H9 (cell line): ENCODE results near the gene APPBP2. TPM values are rescaled to one million over a fixed set of nuclear protein-coding genes. Genes with fewer than 3 reads are reported as not detected.

Experiments used
- DNase-seq: peaks from one replicate; pipeline ENCODE4 v3.0.0-alpha.2; 2017
- H2AFZ ChIP-seq: one replicate; pipeline ENCODE4 v1.6.1; 2013; ENCODE audit warnings: mild to moderate bottlenecking, low read length, control low read depth, moderate library complexity
- H2AK5ac ChIP-seq: 2 replicates; pipeline ENCODE4 v1.6.1; 2013; ENCODE audit warnings: low read length, control low read depth, mixed read lengths; ENCODE audit not compliant: insufficient read length
- H2BK120ac ChIP-seq: one replicate; pipeline ENCODE4 v1.6.1; 2013; ENCODE audit warnings: low read depth, mild to moderate bottlenecking, low read length, control low read depth, inconsistent platforms; ENCODE audit not compliant: poor library complexity, severe bottlenecking
- H2BK12ac ChIP-seq: 2 replicates; pipeline ENCODE4 v1.6.1; 2013; ENCODE audit warnings: low read length, control low read depth, mixed read lengths, low read depth; ENCODE audit not compliant: insufficient read length
- H2BK15ac ChIP-seq: 2 replicates; pipeline ENCODE4 v1.6.1; 2013; ENCODE audit warnings: low read depth, low read length, control low read depth
- H2BK20ac ChIP-seq: one replicate; pipeline ENCODE4 v1.6.1; 2013; ENCODE audit warnings: low read depth, mild to moderate bottlenecking, low read length, control low read depth, inconsistent platforms; ENCODE audit not compliant: poor library complexity, severe bottlenecking
- H2BK5ac ChIP-seq: 2 replicates; pipeline ENCODE4 v1.6.1; 2013; ENCODE audit warnings: low read length, control low read depth, mixed read lengths; ENCODE audit not compliant: insufficient read length
- H3K14ac ChIP-seq: 2 replicates; pipeline ENCODE4 v1.6.1; 2013; ENCODE audit warnings: low read length, control low read depth; ENCODE audit not compliant: insufficient read depth
- H3K18ac ChIP-seq: 2 replicates; pipeline ENCODE4 v1.6.1; 2013; ENCODE audit warnings: low read depth, mild to moderate bottlenecking, mixed read lengths, low read length, control low read depth; ENCODE audit not compliant: insufficient read length
- H3K23ac ChIP-seq: 2 replicates; pipeline ENCODE4 v1.6.1; 2013; ENCODE audit warnings: low read length, control low read depth, mixed read lengths, low read depth; ENCODE audit not compliant: insufficient read length
- H3K23me2 ChIP-seq: 2 replicates; pipeline ENCODE4 v1.6.1; 2013; ENCODE audit warnings: low read depth, mild to moderate bottlenecking, mixed read lengths, low read length, control low read depth; ENCODE audit not compliant: insufficient read length, poor library complexity, severe bottlenecking
- H3K27ac ChIP-seq: 2 replicates; pipeline ENCODE4 v1.5.1; 2013; ENCODE audit warnings: low read length, control low read depth, mixed read lengths, low read depth; ENCODE audit not compliant: insufficient read length
- H3K27me3 ChIP-seq: 2 replicates; pipeline ENCODE4 v1.6.1; 2013; ENCODE audit warnings: low read length, control low read depth, inconsistent platforms; ENCODE audit not compliant: insufficient read depth
- H3K4ac ChIP-seq: 2 replicates; pipeline ENCODE4 v1.6.1; 2013; ENCODE audit warnings: low read depth, mild to moderate bottlenecking, control low read depth, inconsistent platforms, low read length, moderate library complexity
- H3K4me1 ChIP-seq: 2 replicates; pipeline ENCODE4 v1.6.1; 2013; ENCODE audit warnings: low read length, control low read depth, inconsistent platforms; ENCODE audit not compliant: insufficient read depth
- H3K4me2 ChIP-seq: 2 replicates; pipeline ENCODE4 v1.6.1; 2013; ENCODE audit warnings: low read length, control low read depth, mixed read lengths; ENCODE audit not compliant: insufficient read length, insufficient read depth
- H3K56ac ChIP-seq: 2 replicates; pipeline ENCODE4 v1.6.1; 2013; ENCODE audit warnings: low read depth, mild to moderate bottlenecking, mixed read lengths, low read length, control low read depth; ENCODE audit not compliant: insufficient read length
- H3K79me1 ChIP-seq: 2 replicates; pipeline ENCODE4 v1.6.1; 2013; ENCODE audit warnings: low read depth, mild to moderate bottlenecking, moderate library complexity, low read length, control low read depth, inconsistent platforms; ENCODE audit not compliant: insufficient read depth, poor library complexity, severe bottlenecking
- H3K79me2 ChIP-seq: 2 replicates; pipeline ENCODE4 v1.6.1; 2013; ENCODE audit warnings: low read length, control low read depth, inconsistent platforms; ENCODE audit not compliant: insufficient read depth
- H3K9ac ChIP-seq: 2 replicates; pipeline ENCODE4 v1.6.1; 2013; ENCODE audit warnings: low read length, control low read depth, mixed read lengths; ENCODE audit not compliant: insufficient read length; ENCODE audit errors: extremely low read depth
- H3K9me3 ChIP-seq: one replicate; pipeline ENCODE4 v1.6.1; 2013; ENCODE audit warnings: low read depth, low read length, inconsistent platforms; ENCODE audit not compliant: control insufficient read depth
- H3T11ph ChIP-seq: one replicate; pipeline ENCODE4 v1.6.1; 2013; ENCODE audit warnings: mild to moderate bottlenecking, low read length, control low read depth, inconsistent platforms
- H4K20me1 ChIP-seq: one replicate; pipeline ENCODE4 v1.6.1; 2013; ENCODE audit not compliant: control insufficient read depth, insufficient read length, insufficient read depth
- H4K5ac ChIP-seq: 2 replicates; pipeline ENCODE4 v1.6.1; 2013; ENCODE audit warnings: low read depth, mild to moderate bottlenecking, mixed read lengths, low read length, control low read depth; ENCODE audit not compliant: insufficient read length
- H4K8ac ChIP-seq: replicated peaks from 2 replicates; pipeline ENCODE4 v1.6.1; 2013; ENCODE audit warnings: low read length, control low read depth, mixed read lengths, low read depth; ENCODE audit not compliant: insufficient read length
- H4K91ac ChIP-seq: 2 replicates; pipeline ENCODE4 v1.6.1; 2013; ENCODE audit warnings: low read depth, mild to moderate bottlenecking, moderate library complexity, mixed read lengths, low read length, control low read depth; ENCODE audit not compliant: insufficient read length
- H3K27ac Mint-ChIP-seq, 3 experiments: 2 replicates in 2 of 3; 3 replicates in 1 of 3; pipeline ENCODE4 v1.8.0; 2020 to 2021; ENCODE audit warnings: mixed read lengths in 3 of 3, mild to moderate bottlenecking in 1 of 3, moderate library complexity in 1 of 3
- H3K27me3 Mint-ChIP-seq: 2 replicates; pipeline ENCODE4 v1.8.0; 2021; ENCODE audit warnings: low read depth, mild to moderate bottlenecking, moderate library complexity, mixed read lengths
- H3K36me3 Mint-ChIP-seq, 3 experiments: 2 replicates in 2 of 3; 3 replicates in 1 of 3; pipeline ENCODE4 v1.8.0; 2020 to 2021; ENCODE audit warnings: low read depth in 3 of 3, mixed read lengths in 3 of 3; ENCODE audit not compliant: insufficient read depth in 1 of 3
- H3K4me1 Mint-ChIP-seq, 2 experiments: 2 replicates each; pipeline ENCODE4 v1.8.0; 2020; ENCODE audit warnings: mixed read lengths in 2 of 2
- H3K4me3 Mint-ChIP-seq, 2 experiments: 2 replicates in 1 of 2; 3 replicates in 1 of 2; pipeline ENCODE4 v1.8.0; 2020 to 2021; ENCODE audit warnings: mild to moderate bottlenecking in 2 of 2, mixed read lengths in 2 of 2, moderate library complexity in 1 of 2
- H3K9me3 Mint-ChIP-seq, 2 experiments: 2 replicates in 1 of 2; 3 replicates in 1 of 2; pipeline ENCODE4 v1.8.0; 2020; ENCODE audit warnings: mild to moderate bottlenecking in 2 of 2, mixed read lengths in 2 of 2, moderate library complexity in 1 of 2
- CTCF ChIP-seq: fragments of 200-600 bp; sonication (generic); conservative IDR thresholded peaks from 3 replicates; pipeline ENCODE4 v1.8.0; 2021; ENCODE audit warnings: antibody characterized with exemption, mild to moderate bottlenecking
- WGBS: extraction: QIAGEN DNeasy Blood & Tissue Kit; methylation state at CpG from one replicate; pipeline ENCODE4 v1.1.7; 2013; ENCODE audit warnings: missing lambda C conversion rate, low lambda C conversion rate, mixed read lengths; ENCODE audit not compliant: insufficient read length; ENCODE audit errors: extremely low coverage; 5-methylcytosine and 5-hydroxymethylcytosine counted together
- total RNA-seq: library from RNA; stranded (reverse); gene quantifications from 2 replicates; pipeline ENCODE4 v1.2.1, GENCODE V29; 2021

APPBP2 gene
- total RNA-seq, 1 experiment from 2014 or later = 17.0 TPM

GRCh38 chr17:60403523-60403810 is 122.6 kb downstream of the APPBP2 start:
- Histone ChIP-seq H4K20me1 (no peaks in the 10 kb centered on the region), H3K4me1 (no peaks in the 10 kb centered on the region), H2BK15ac (no peak overlapping the region), H3T11ph (no peak overlapping the region), H4K5ac (no peak overlapping the region), H3K14ac (no peak overlapping the region), H2BK120ac (no peak overlapping the region), H3K79me2 (no peaks in the 10 kb centered on the region), H2AK5ac (no peak overlapping the region), H3K9me3 (no peaks in the 10 kb centered on the region), H3K23ac (no peak overlapping the region), H2BK20ac (no peak overlapping the region), H3K9ac (no peak overlapping the region), H2BK5ac (no peak overlapping the region), H3K27me3 (no peaks in the 10 kb centered on the region), H3K23me2 (no peaks in the 10 kb centered on the region), H3K4ac (no peak overlapping the region), H3K18ac (no peak overlapping the region), H3K56ac (no peak overlapping the region), H2AFZ (no peak overlapping the region), H4K8ac (no peak overlapping the region), H3K27ac (no peak overlapping the region), H3K4me2 (no peak overlapping the region), H2BK12ac (no peak overlapping the region), H4K91ac (no peak overlapping the region), H3K79me1 (no peaks in the 10 kb centered on the region)
- peaks cover 4 to 8% of the 10 kb centered on the region in 2 experiments; a peak in 3 of 4 replicates for H3K4me1 Mint-ChIP-seq
- H3K27ac Mint-ChIP-seq = no peak overlapping the region
- H3K27me3 Mint-ChIP-seq = no peaks in the 10 kb centered on the region
- no peak overlapping the region for H3K4me3 Mint-ChIP-seq
- WGBS = no CpG with 5 or more reads among the region's 3 CpGs
- peaks cover 0 to 3% of the 10 kb centered on the region in 2 experiments; a peak in 1 of 5 replicates for H3K9me3 Mint-ChIP-seq
- no peak for TF ChIP-seq CTCF
- H3K36me3 Mint-ChIP-seq = no peaks in the 10 kb centered on the region
- DNase-seq = no peak
